CD1c-positive myeloid dendritic cell (primary cell): ENCODE results near the gene MARK1.
"Not testable (repeated sequence)": the region's sequence is repeated elsewhere in the genome, so short reads cannot be mapped to it uniquely, and the experiment has no call there.

Experiments used
- DNase-seq: peaks from one replicate; pipeline ENCODE4 v3.0.0-alpha.2; 2016; ENCODE audit errors: extremely low spot score

The MARK1 gene

GRCh38 chr1:220611100-220611499 lies 83.2 kb downstream of the MARK1 start:
- DNase-seq = not testable (repeated sequence)

- no peak for DNase-seq
These were observed 88.9 kb downstream of the MARK1 start for GRCh38 chr1:220616836-220617235.

GRCh38 chr1:220628431-220628830 lies 100.5 kb downstream of the MARK1 start:
- DNase-seq = no peak

GRCh38 chr1:220631238-220631815 lies 103.4 kb downstream of the MARK1 start:
- no peak for DNase-seq

GRCh38 chr1:220637759-220638158 lies 109.8 kb downstream of the MARK1 start:
- DNase-seq = no peak

- no peak for DNase-seq
These were observed 114.3 kb downstream of the MARK1 start for GRCh38 chr1:220642285-220642684.

GRCh38 chr1:220652995-220653394 lies 125.1 kb downstream of the MARK1 start:
- DNase-seq = no peak

- no peak for DNase-seq
These were observed 127.6 kb downstream of the MARK1 start for GRCh38 chr1:220655509-220655908.

- no peak for DNase-seq
These were observed 128.2 kb downstream of the MARK1 start for GRCh38 chr1:220655961-220656740.

- DNase-seq = no peak
These were observed 138.4 kb downstream of the MARK1 start for GRCh38 chr1:220666349-220666748.

GRCh38 chr1:220669005-220669404 lies 141.1 kb downstream of the MARK1 start:
- DNase-seq = no peak

- DNase-seq = no peak
These were observed 142.4 kb downstream of the MARK1 start for GRCh38 chr1:220670365-220670764.

- no peak for DNase-seq
These were observed 146.0 kb downstream of the MARK1 start for GRCh38 chr1:220673921-220674320.

- DNase-seq = no peak
These were observed 149.3 kb downstream of the MARK1 start for GRCh38 chr1:220677251-220677650.

GRCh38 chr1:220680085-220680687 lies 152.2 kb downstream of the MARK1 start:
- DNase-seq = peak; percentile 51

- no peak for DNase-seq
These were observed 153.4 kb downstream of the MARK1 start for GRCh38 chr1:220681220-220681880.

- DNase-seq = no peak
These were observed 155.1 kb downstream of the MARK1 start for GRCh38 chr1:220682901-220683576.

GRCh38 chr1:220683716-220684115 lies 155.8 kb downstream of the MARK1 start:
- not testable (repeated sequence) for DNase-seq

- no peak for DNase-seq
These were observed 157.0 kb downstream of the MARK1 start for GRCh38 chr1:220684890-220685289.

GRCh38 chr1:220685879-220686278 lies 157.9 kb downstream of the MARK1 start:
- no peak for DNase-seq

GRCh38 chr1:220687809-220688208 lies 159.9 kb downstream of the MARK1 start:
- DNase-seq = no peak

- DNase-seq = no peak
These were observed 161.7 kb downstream of the MARK1 start for GRCh38 chr1:220689666-220690065.
